GM21576 (cell line): ENCODE data around the gene CLEC10A.
"Not testable (repeated sequence)": the region's sequence is repeated elsewhere in the genome, so short reads cannot be mapped to it uniquely, and the experiment has no call there.

Experiments used
- ATAC-seq: cut with Tn5 transposase; IDR thresholded peaks from one replicate; pipeline ENCODE4 v1.9.1; 2021; ENCODE audit warnings: mild to moderate bottlenecking, moderate library complexity; ENCODE audit not compliant: unreplicated experiment

The CLEC10A gene

DNA sequence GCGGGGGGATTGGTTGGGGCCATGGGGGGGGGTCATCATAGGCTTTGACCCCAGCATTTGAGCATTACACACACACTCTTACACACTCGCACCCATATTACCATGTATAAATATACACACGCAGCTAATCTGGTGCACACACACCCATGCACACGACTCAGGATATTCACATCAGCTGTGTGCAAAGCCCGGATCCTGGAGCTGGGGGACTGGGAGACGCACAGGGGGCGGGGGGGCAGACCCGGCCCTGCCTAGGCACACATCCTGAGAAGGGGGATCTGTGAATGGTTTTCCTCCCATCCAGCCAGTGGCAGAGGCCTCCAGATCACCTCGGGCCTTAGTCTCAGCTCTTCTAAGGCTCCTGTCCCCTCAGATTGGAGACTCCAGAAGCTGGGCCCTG lies 28.9 kb upstream of the CLEC10A start:
- no peak for ATAC-seq

DNA sequence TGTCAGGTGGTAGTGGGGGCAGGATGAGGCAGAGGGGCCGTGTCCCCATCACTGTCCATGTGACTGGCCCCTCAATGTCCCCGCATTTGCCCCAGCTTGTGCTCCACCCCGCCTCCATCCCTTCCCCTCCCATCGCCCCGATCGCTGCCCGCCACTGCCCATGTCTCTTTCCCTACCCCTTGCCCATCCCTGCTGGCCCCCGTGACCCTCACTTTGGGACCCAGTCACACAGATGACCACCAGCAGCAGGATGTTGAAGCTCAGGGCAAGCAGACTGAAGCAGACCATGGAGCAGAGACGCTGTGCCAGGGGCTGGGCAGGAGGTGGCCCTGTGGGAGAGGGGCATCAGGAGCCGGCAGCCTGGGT lies 28.5 kb upstream of the CLEC10A start:
- ATAC-seq, result no peak

DNA sequence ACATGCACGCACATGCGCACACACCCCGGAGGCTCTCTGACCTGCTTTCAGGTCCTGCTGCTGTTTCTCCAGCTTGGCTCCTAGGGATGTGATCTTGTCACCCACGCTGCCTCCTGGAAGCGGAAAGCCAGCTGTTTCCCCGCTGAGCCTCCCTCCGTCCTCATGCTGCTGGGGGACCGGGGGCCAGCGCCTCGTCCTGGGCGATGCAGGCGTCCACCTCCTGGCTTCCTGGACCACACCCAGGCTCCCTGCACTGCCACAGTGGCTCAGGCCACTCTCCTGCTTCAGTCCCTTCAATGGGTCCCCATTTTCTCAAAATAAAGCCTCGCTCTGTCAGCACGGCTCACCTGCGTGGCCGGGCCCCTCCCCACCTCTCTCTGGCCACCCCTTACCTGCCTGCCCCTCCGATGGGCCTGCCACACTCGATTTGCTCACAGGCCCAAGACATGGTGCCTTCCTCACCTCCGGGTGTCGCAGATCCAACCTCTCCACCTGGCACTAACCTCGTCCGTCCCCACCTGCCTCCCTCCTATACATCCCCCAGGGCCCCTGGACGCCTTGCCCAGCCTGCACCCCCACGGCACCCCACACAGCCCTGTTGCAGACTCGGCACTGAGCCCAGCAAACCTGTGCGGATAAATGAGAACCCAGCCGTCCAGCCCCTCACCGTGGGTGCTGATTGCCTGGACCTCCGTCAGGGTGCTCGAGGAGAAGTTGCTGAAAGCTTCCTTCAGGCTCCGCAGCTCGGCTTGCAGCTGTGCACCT lies 27.9 kb upstream of the CLEC10A start:
- ATAC-seq, result no peak

DNA sequence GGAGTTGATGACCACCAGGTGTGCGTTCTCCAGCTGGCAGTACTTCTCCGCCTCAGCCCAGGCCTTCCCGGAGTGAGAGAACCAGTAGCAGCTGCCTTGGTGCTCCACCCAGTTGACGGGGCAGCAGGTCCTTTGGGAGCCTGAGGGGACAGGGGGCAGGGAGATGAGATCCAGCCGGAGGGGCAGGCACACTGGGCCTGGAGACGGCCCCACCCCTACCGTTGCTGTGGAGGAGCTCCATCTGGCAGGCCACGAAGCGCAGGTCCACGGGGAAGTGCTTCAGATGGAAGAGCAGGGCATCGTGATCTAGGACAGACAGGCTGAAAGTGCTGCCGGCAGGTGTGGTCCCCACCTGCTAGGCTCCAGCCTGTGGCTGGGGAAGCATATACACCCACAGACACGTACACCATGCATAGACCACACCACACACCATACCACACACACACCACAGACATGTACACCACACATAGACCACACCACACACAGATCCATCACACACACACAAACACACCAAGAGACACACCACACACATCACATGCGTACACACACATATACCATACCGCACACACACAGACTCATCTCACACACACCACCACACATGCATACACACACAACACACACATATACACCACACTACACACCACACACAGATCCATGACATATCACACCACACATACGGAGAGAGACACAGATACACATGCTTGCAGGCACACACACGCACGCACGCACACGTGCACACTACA lies 27.1 kb upstream of the CLEC10A start:
- no peak for ATAC-seq

DNA sequence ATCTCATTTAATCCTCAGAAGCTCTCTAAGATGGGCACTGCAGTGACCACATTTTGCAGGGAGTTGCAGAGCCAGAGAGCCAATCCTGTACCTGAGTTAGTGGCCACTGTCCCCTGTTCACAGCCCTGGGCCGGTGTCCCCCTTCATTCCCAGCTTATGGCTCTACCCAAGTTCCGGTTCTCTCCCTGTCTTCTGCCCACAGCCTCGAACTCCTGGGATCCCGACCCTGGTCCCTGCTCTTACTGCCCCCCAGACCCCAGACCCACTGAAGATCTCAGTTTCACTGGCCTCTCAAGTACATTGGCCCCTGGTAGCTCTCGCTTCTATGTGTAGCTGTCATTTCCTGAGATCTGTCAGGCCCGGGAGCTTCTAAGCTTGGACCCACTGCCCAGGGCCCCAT lies 22.4 kb upstream of the CLEC10A start:
- ATAC-seq, result no peak

DNA sequence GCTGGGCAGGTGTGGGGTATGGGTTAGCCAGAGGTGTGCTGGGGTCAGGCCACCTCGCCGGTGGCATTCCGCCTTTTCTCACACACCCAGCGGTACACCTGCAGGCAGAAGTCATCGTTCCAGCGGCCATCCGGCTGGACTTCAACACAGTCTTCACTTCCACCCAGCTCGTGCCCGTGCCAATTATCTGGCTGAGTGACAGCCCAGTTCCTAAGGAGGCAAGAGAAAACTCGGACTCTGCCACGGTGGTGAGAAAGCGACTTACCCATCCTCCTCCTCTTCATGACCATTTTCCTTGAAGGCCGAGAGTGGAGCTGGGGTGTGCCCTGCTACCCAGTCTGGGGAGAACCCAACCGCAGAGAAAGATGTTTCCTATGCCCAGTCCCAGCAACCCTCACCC lies 21.5 kb upstream of the CLEC10A start:
- ATAC-seq, result no peak

DNA sequence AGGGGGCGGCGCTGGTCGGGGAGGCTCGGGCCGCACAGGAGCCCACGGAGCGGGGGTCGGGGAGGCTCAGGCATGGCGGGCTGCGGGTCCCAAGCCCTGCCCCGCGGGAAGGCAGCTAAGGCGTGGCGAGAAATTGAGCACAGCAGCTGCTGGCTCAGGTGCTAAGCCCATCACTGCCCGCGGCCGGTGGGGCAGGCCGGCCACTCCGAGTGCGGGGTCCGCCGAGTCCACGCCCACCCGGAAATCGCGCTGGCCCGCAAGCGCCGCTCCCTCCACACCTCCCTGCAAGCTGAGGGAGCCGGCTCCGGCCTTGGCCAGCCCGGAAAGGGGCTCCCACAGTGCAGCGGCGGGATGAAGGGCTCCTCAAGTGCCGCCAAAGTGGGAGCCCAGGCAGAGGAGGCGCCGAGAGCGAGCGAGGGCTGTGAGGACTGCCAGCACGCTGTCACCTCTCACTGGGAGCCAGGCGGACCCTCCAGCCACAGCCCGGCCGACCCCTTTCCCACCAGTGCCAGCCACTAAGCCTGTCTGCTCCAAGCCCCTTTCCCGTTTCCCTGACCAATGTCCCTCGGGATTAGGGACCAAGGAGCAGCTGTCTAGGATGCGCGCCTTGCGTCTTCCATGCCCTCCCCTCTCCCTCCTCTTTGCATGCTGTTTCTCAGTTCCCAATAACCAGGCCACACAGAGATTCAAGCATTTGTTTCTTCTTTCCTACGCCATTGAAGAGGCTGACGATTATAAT lies 20.8 kb upstream of the CLEC10A start:
- ATAC-seq, result not testable (repeated sequence)

DNA sequence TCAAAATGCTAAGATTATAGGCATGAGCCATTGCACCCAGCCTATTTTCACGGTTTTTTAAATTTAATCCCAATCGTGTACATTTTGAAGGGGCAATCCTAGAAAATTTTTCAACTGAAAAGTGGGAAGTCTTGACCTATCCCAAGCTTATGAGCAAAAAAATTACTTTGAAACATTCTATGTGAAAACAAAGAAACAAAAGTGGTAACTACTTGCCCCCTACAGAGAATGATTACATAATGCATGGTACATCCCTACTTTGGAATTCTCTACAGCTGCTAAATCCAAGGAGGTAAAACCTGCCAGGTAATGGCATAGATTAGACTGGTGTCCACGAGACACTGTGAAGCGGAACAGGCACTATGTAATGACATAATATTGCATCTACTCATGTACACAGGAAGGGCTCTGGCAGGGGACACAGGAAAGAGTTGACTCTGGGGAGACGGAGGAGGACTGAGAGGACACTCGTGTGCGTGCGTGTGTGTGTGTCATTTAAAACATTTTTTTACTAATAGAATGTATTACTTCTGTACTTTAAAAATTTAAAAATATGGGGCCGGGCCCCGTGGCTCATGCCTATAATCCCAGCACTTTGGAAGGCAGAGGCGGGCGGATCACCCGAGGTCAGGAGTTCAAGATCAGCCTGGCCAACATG lies 18.9 kb upstream of the CLEC10A start:
- no peak for ATAC-seq

DNA sequence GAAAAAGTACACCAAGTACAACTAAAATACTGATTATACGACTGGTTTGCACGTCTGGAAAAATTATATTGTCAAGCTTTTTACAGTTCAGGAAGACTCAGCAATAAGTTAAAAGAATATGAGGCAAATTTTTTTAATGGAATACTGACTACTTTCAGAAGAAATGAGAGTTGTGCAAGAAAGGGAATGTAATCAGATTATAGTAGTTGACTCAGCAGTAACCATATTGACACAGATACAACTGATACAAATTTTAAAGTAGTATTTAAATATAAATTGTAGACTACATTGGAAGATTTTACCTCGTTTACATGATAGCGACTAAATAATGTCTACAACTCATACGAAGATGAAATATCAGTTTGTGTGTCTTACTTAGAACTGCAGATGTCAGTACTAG lies 17.9 kb upstream of the CLEC10A start:
- ATAC-seq, result no peak

DNA sequence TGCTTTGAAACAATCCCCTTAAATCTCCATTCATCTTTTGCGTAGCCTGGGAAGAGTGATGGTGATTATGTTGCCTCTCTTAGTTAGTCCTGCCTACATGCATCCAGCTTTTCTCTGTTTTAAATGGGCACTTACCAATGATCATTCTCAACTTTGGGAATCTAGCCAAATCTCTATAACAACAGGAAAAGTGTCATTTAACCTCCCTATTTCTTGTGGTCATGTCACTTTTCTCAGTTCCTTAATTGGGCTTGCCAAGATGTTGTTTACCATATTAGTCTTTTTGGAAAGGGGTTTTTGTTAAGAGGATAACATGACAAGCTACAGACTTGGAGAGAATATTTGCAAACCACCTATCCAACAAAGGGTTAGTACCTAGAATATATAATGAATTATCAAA lies 15.6 kb upstream of the CLEC10A start:
- no peak for ATAC-seq

DNA sequence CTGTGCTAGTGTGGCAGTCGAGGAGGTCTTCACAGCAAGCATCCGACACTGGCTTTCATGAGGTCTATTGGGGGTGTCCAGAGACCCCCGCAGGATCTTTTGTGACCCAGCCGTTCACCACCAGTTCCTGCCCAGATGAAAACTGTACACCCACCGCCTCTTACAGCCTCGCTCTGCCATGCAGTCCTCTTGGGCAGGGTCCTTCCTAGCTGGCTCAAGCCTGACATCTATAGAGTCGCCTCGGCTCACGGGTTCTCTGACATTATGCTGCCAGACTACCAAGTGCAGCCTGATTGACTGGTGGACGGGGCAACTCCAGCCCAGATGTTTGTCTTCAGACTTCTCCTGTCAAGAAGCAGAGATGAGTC lies 14.6 kb upstream of the CLEC10A start:
- no peak for ATAC-seq

DNA sequence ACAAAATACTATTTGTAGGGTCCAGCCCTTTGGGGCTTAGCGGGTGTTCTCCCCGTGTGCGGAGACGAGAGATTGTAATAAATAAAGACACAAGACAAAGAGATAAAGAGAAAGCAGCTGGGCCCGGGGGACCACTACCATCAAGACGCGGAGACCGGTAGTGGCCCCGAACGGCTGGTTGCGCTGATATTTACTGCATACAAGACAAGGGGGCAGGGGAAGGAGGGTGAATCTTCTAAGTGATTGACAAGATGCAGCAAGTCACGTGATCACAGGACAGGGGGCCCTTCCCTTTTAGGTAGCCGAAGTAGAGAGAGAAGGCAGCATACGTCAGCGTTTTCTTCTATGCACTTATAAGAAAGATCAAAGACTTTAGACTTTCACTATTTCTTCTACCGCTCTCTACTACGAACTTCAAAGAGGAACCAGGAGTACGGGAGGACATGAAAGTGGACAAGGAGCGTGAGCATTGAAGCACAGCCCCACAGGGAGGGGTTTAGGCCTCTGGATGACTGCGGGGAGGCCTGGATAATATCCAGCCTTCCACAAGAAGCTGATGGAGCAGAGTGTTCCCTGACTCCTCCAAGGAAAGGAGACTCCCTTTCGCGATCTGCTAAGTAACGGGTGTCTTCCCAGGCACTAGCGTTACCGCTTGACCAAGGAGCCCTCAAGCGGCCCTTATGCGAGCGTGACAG lies 11.4 kb upstream of the CLEC10A start:
- not testable (repeated sequence) for ATAC-seq

DNA sequence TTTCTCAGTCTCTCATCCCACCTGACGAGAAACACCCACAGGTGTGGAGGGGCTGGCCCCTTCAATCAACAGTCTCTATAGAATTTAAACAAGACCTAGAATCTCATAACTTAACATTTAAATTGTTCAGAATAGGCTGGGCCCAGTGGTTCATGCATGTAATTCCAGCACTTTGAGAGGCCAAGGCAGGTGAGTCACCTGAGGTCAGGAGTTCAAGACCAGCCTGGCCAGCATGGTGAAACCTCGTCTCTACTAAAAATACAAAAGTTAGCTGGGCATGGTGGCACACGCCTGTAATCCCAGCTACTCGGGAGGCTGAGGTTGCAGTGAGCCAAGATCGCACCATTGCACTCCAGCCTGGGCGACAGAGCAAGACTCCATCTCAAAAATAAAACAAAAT lies 9.5 kb upstream of the CLEC10A start:
- ATAC-seq, result not testable (repeated sequence)

DNA sequence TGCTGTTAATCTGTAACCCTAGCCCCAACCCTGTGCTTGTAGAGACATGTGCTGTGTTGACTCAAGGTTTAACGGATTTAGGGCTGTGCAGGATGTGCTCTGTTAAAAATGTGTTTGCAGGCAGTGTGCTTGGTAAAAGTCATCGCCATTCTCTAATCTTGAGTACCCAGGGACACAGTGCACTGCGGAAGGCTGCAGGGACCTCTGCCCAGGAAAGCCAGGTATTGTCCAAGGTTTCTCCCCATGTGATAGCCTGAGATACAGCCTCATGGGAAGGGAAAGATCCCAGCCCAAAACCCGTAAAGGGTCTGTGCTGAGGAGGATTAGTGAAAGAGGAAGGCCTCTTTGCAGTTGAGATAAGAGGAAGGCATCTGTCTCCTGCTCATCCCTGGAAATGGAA lies 8.4 kb upstream of the CLEC10A start:
- not testable (repeated sequence) for ATAC-seq

DNA sequence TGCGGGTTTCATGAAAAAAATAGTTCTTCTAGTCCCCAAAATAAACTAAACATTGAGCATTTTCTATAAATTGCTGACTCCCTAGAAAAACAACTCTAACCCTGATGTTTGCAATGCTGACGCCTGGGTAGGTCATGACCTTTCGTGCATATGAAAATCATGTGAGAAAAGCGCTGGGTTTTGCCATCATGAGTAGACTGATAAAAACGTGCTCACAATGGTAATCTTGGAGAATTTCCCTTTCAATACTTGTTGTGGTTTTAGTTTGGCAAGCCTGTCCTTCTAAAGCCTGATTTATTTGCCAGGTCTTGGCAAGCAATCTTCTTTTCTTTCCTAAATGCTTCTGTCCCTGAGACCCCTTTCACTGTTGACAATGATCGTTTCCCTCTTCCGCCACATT lies 4.0 kb upstream of the CLEC10A start:
- ATAC-seq, result no peak

DNA sequence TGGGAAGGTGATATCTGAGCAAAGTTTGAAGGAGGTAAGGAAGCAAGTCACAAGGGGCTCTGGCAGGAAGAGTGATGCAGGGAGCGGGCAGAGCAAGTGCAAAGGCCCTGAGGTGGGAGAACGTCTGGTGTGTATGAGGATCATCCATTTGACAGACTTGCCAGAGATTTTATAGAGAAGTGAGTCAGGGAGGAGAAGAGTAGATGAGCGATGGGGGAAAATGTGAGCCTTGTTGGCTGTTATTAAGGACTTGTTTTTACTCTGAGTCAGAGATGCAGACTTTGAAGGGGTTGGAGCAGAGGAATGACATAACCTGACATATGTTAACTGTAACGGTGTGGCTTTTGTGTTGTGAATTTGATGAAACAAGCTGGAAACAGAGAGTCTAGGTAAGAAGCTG lies 3.5 kb upstream of the CLEC10A start:
- no peak for ATAC-seq

DNA sequence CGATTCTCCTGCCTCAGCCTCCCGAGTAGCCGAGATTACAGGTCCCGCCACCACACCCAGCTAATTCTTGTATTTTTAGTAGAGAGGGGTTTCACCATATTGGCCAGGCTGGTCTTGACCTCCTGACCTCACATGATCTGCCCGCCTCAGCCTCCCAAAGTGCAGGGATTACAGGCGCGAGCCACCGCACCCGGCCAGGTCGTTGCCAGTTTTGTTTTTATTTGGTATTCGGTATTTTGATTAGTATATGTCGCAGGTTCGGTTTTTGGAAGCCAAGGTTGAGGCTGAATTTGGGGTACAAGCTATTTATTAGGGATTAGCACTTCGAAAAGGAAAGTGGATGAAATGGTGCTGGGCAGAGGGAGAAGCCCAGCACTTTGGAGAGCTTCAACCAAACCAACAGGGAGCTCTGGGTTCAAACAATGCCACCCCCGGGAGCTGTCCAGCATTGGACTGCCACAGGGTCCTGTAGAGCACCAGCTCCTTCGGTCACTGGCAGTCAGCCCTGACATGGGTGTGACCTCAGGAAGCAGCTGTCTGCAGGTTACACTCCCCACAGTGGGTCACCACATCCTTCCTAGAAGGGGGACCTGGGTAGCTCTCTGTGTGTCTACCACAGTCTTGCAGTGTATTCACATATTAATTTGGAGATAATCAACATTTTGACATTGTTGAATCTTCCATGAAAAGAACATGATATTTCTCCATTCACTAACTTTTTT lies 1.5 kb upstream of the CLEC10A start:
- ATAC-seq, result no peak

DNA sequence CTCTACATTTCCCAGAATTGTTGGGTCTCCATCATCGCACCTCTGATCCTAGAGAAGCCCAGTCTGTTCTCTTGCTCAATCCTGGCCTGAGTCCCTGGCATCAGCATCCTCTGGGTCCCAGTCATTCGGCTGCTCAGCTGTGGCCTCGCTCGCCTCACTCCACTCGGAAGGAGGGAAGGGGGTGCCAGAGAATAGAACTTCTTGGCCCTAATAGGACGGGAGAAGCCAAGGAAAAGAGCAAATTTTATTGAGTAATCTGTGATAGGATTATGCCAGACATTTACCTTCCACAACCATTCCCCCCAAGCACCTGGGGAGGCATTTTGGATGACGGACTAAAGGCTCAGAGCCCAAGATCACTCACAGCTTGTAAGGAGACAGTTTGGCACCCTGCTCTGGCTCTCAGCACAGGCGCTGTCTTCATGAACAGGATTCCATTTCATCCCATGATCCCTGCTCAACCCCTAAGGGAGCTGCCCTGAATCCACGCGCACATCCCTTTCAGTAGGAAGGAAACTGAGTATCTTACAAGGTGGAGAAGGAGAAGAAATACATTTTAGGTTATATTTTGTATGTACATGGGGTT lies 498 bp upstream of the CLEC10A start:
- no peak for ATAC-seq

DNA sequence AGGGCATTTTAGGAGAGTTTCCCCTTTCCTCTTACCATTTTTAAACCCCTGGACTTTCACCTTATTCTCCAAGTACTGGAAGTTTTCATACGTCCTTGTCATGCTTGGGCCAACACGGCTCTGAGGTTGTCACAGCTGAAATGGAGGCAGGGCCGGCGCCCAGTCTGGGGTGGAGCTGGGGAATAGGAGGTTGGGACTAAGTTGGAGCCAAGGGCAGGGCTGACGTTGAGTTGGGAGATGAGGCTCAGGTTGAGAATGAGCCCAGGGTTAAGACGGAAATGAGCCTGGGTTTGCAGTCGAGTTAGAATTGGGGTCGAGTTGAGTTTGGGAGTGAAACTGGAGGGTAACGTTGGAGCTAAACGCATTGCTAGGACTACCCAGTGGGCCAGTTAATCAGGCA lies 1.3 kb downstream of the CLEC10A start:
- no peak for ATAC-seq
